BLaER1 (cell line): Measurements from ENCODE around the gene NDUFC2.
"Not testable (repeated sequence)": the region's sequence is repeated elsewhere in the genome, so short reads cannot be mapped to it uniquely, and the experiment has no call there.

ENCODE experiments used
- H3K27ac ChIP-seq: shearing (Covaris generic); formaldehyde crosslinking; 2 replicates; pipeline ENCODE4 v1.8.1; 2022
- H3K27me3 ChIP-seq: shearing (Covaris generic); formaldehyde crosslinking; 2 replicates; pipeline ENCODE4 v1.8.1; 2022
- H3K36me3 ChIP-seq: shearing (Covaris generic); formaldehyde crosslinking; 2 replicates; pipeline ENCODE4 v1.8.1; 2022
- H3K4me1 ChIP-seq: shearing (Covaris generic); formaldehyde crosslinking; 2 replicates; pipeline ENCODE4 v1.8.1; 2022
- H3K4me2 ChIP-seq: shearing (Covaris generic); formaldehyde crosslinking; 2 replicates; pipeline ENCODE4 v1.8.1; 2022
- H3K4me3 ChIP-seq: shearing (Covaris generic); formaldehyde crosslinking; 2 replicates; pipeline ENCODE4 v1.8.1; 2022
- H3K9ac ChIP-seq: shearing (Covaris generic); formaldehyde crosslinking; 2 replicates; pipeline ENCODE4 v1.8.1; 2022
- H3K9me3 ChIP-seq: shearing (Covaris generic); formaldehyde crosslinking; 2 replicates; pipeline ENCODE4 v1.8.1; 2022
- H4K20me1 ChIP-seq: shearing (Covaris generic); formaldehyde crosslinking; 2 replicates; pipeline ENCODE4 v1.8.1; 2022
- Cebpa-rat ChIP-seq: shearing (Covaris generic); IDR thresholded peaks from 2 replicates; pipeline ENCODE4 v1.8.1; 2022

NDUFC2 gene

GRCh38 chr11:78066471-78066870 is 13.2 kb downstream of the NDUFC2 start:
- H3K9ac ChIP-seq: no peak overlapping the region
- no peaks in the 10 kb centered on the region for H3K9me3 ChIP-seq
- H3K27me3 ChIP-seq: 0 out of 2 replicates have a peak, but pooled peaks cover 4% of the 10 kb centered on the region
- no peak overlapping the region for H3K4me3 ChIP-seq
- peaks cover 55% of the 10 kb centered on the region for H3K36me3 ChIP-seq
- no peak for TF ChIP-seq Cebpa-rat
- peaks cover 25% of the 10 kb centered on the region; the same call in 1 of the 2 replicates for H4K20me1 ChIP-seq
- H3K4me1 ChIP-seq: no peaks in the 10 kb centered on the region
- no peak overlapping the region for H3K4me2 ChIP-seq
- H3K27ac ChIP-seq: no peak overlapping the region

DNA sequence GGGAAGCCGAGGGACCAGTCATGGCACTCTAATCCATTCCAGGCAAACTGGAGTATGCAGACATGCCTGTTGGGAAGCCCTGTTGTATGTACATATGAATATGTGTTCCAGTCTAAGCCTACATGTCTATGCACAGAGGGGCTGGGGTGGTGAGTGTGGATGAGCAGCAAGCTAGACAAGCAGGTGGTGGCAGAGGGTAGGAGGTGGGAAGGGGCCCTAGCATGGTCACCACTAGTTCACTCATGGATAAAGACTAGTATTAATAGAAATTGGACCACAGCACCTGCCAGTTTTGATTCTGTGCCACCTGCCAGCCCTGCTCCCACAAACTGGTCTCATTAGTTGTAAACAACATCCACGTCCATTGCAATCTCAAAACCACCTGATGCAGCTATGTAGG is 14.5 kb downstream of the NDUFC2 start:
- Histone ChIP-seq H3K4me2 (no peak overlapping the region), H3K9me3 (no peaks in the 10 kb centered on the region), H3K4me1 (no peaks in the 10 kb centered on the region), H3K27me3 (0 out of 2 replicates have a peak, but pooled peaks cover 4% of the 10 kb centered on the region), H3K9ac (no peak overlapping the region), H3K27ac (no peak overlapping the region), H3K36me3 (peaks cover 43% of the 10 kb centered on the region), H3K4me3 (no peak overlapping the region), H4K20me1 (peaks cover 17% of the 10 kb centered on the region; the same call in 1 of the 2 replicates)
- no peak for TF ChIP-seq Cebpa-rat

DNA sequence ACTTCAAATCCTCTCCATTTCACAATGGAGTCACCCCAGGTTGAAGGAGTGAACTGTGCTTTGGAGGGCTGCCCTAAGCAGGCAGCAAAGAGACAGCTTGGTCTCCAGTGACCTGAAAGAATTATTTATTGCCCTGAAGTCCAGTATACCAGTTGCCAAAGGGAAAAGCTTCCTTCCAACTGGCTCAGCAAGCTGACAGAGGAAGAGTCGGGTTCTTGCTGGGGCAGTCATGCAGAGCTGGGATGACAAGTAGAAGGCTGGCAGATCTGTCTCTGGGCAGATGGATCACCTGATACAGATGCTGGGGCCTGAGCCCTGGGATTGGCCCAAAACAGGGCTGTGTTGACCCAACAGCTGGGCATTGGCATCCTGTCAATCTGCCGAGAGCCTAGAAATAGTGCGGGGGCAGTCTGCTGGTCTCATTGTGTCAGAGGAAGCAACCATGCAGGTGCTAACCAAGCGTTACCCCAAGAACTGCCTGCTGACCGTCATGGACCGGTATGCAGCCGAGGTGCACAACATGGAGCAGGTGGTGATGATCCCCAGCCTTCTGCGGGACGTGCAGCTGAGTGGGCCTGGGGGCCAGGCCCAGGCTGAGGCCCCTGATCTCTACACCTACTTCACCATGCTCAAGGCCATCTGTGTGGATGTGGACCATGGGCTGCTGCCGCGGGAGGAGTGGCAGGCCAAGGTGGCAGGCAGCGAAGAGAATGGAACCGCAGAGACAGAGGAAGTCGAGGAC is 16.1 kb downstream of the NDUFC2 start, which contains the start of gene THRSP:
TSS of gene THRSP (plus strand) at position 422 of the 742 bp plus-strand sequence. CDS start at position 443, 21 bp downstream.
- H3K9me3 ChIP-seq: no peaks in the 10 kb centered on the region
- H3K4me2 ChIP-seq: no peak within 1 kb of the TSS
- no peak within 1 kb of the TSS for H3K27ac ChIP-seq
- no peak for TF ChIP-seq Cebpa-rat
- no peaks in the 10 kb centered on the region for H3K4me1 ChIP-seq
- H3K36me3 ChIP-seq: peaks cover 27% of the 10 kb centered on the region
- H3K4me3 ChIP-seq: no peak within 1 kb of the TSS
- H3K9ac ChIP-seq: no peak within 1 kb of the TSS
- 0 out of 2 replicates have a peak, but pooled peaks cover 4% of the 10 kb centered on the region for H3K27me3 ChIP-seq
- H4K20me1 ChIP-seq: 0 out of 2 replicates have a peak, but pooled peaks cover 3% of the 10 kb centered on the region

- no peaks in the 10 kb centered on the region for H4K20me1 ChIP-seq
- H3K9me3 ChIP-seq: no peaks in the 10 kb centered on the region
- no peak overlapping the region for H3K9ac ChIP-seq
- H3K4me2 ChIP-seq: no peak overlapping the region
- peaks cover 17% of the 10 kb centered on the region for H3K36me3 ChIP-seq
- no peak for TF ChIP-seq Cebpa-rat
- H3K4me3 ChIP-seq: no peak overlapping the region
- 0 out of 2 replicates have a peak, but pooled peaks cover 4% of the 10 kb centered on the region for H3K27me3 ChIP-seq
- H3K27ac ChIP-seq: no peak overlapping the region
- H3K4me1 ChIP-seq: no peaks in the 10 kb centered on the region
Measured at GRCh38 chr11:78062671-78063070, 17.0 kb downstream of the NDUFC2 start.

DNA sequence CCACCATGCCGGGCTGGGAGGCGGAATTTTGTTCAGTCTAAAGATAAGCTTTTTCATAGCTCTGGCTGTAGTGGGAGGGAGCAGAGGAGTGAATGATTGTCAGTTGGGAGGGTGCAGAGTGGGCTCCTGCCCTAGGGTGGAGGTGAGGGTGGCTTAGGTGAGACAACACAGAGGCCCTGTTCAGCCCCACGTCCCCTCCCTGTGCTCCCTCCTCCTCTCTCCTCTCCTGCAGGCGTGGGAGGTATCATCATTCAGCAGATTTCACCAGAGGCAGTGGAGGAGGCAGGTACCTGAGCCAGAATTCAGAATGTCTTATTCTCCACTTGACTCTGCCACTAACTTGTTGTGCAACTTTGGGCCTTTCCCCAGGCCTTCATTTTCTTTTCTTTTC is 17.7 kb downstream of the NDUFC2 start:
- H3K27ac ChIP-seq: no peak overlapping the region
- no peak overlapping the region for H3K4me3 ChIP-seq
- 0 out of 2 replicates have a peak, but pooled peaks cover 4% of the 10 kb centered on the region for H3K27me3 ChIP-seq
- H3K9ac ChIP-seq: no peak overlapping the region
- H3K36me3 ChIP-seq: 0 out of 2 replicates have a peak, but pooled peaks cover 10% of the 10 kb centered on the region
- H3K4me2 ChIP-seq: no peak overlapping the region
- no peaks in the 10 kb centered on the region for H3K9me3 ChIP-seq
- H3K4me1 ChIP-seq: no peaks in the 10 kb centered on the region
- no peak for TF ChIP-seq Cebpa-rat
- no peaks in the 10 kb centered on the region for H4K20me1 ChIP-seq

DNA sequence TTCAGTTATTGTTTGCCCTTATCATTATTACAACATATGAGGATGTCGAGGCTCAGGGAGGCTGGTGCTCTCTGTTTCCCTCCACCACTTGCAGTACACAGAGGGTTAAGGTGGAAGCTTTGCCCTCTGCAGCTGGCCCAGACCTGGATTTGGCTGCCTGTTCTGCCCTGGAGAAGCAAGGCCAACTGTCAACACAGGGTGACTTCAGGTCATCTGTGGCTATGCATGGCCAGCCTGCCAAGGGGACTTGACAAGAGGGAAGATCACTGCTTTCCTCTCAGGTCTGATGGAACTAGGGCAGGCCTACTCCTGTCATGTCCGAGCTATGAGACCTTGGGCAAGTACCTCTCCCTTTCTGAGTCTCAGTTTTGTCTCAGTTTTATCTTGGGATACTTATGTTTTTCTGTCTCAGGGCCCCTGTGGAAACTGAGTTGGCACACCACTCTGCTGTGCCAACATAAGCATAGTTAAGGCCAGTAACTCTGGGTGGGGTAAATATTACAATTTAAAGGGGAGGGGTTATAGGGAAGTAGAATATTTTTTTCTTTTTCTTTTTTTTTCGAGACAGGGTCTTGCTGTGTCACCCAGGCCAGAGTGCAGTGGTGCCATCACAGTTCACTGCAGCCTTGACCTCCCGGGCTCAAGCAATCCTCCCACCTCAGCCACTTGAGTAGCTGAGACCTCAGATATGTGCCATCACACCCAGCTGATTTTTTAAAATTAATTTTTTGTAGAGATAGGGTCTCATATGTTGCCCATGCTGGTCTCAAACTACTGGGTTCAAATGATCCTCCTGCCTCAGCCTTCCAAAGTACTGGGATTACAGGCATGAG is 18.4 kb downstream of the NDUFC2 start:
- Histone ChIP-seq H3K4me2 (no peak overlapping the region), H3K36me3 (0 out of 2 replicates have a peak, but pooled peaks cover 4% of the 10 kb centered on the region), H3K27ac (no peak overlapping the region), H3K27me3 (0 out of 2 replicates have a peak, but pooled peaks cover 4% of the 10 kb centered on the region), H4K20me1 (no peaks in the 10 kb centered on the region), H3K4me3 (no peak overlapping the region), H3K9me3 (no peaks in the 10 kb centered on the region), H3K4me1 (no peaks in the 10 kb centered on the region), H3K9ac (no peak overlapping the region)
- no peak for TF ChIP-seq Cebpa-rat

- Histone ChIP-seq H3K27me3 (0 out of 2 replicates have a peak, but pooled peaks cover 4% of the 10 kb centered on the region), H3K9me3 (no peaks in the 10 kb centered on the region), H3K36me3 (0 out of 2 replicates have a peak, but pooled peaks cover 4% of the 10 kb centered on the region), H3K9ac (no peak overlapping the region), H3K4me3 (no peak overlapping the region), H3K4me1 (no peaks in the 10 kb centered on the region), H3K27ac (no peak overlapping the region), H4K20me1 (no peaks in the 10 kb centered on the region), H3K4me2 (no peak overlapping the region)
- TF ChIP-seq Cebpa-rat: no peak
Measured at GRCh38 chr11:78060533-78060932, 19.1 kb downstream of the NDUFC2 start.

GRCh38 chr11:78059749-78060328 is 19.8 kb downstream of the NDUFC2 start:
- H3K9me3 ChIP-seq, H3K36me3 ChIP-seq, H3K4me3 ChIP-seq, H3K9ac ChIP-seq, H3K4me2 ChIP-seq, H3K4me1 ChIP-seq, H4K20me1 ChIP-seq, H3K27ac ChIP-seq, H3K27me3 ChIP-seq: not testable (repeated sequence)

- no peak overlapping the region for H3K4me3 ChIP-seq
- TF ChIP-seq Cebpa-rat: no peak
- H3K4me2 ChIP-seq: no peak overlapping the region
- H3K27ac ChIP-seq: no peak overlapping the region
- H3K27me3 ChIP-seq: no peaks in the 10 kb centered on the region
- H3K9ac ChIP-seq: no peak overlapping the region
- no peaks in the 10 kb centered on the region for H3K4me1 ChIP-seq
- H3K9me3 ChIP-seq: no peaks in the 10 kb centered on the region
- H3K36me3 ChIP-seq: no peaks in the 10 kb centered on the region
- H4K20me1 ChIP-seq: no peaks in the 10 kb centered on the region
Measured at GRCh38 chr11:78057462-78058055, 22.1 kb downstream of the NDUFC2 start.
